Activated CD8-positive, alpha-beta memory T cell treated with anti-CD3 and anti-CD28 coated beads for 48 hours (primary cell): ENCODE results near the gene ABR.

Source experiments
- DNase-seq, 3 experiments: peaks; one replicate each; pipeline ENCODE4 v3.0.0-alpha.2; 2020; ENCODE audit warnings: low read depth in 2 of 3, low spot score in 2 of 3

ABR gene

GRCh38 chr17:1011138-1011537, 168.6 kb downstream of the ABR start:
- no peak for DNase-seq

GRCh38 chr17:1010586-1010985, 169.2 kb downstream of the ABR start:
- DNase-seq: no peak

- no peak for DNase-seq
Measured at GRCh38 chr17:1010086-1010450, 169.7 kb downstream of the ABR start.

- DNase-seq: no peak
Measured at GRCh38 chr17:1009229-1010085, 170.3 kb downstream of the ABR start.

GRCh38 chr17:1008008-1008761, 171.6 kb downstream of the ABR start:
- no peak for DNase-seq

GRCh38 chr17:1007310-1008007, 172.3 kb downstream of the ABR start:
- no peak for DNase-seq

- no peak for DNase-seq
Measured at GRCh38 chr17:1006054-1006453, 173.7 kb downstream of the ABR start.

- no peak for DNase-seq
Measured at GRCh38 chr17:1005361-1005946, 174.3 kb downstream of the ABR start.

GRCh38 chr17:1004769-1005295, 174.9 kb downstream of the ABR start:
- no peak for DNase-seq

GRCh38 chr17:1003972-1004768, 175.6 kb downstream of the ABR start:
- DNase-seq: no peak

- DNase-seq: no peak
Measured at GRCh38 chr17:1003633-1003971, 176.2 kb downstream of the ABR start.

GRCh38 chr17:1002771-1003555, 176.8 kb downstream of the ABR start:
- DNase-seq: no peak

GRCh38 chr17:1002412-1002753, 177.4 kb downstream of the ABR start:
- DNase-seq: no peak

- no peak for DNase-seq
Measured at GRCh38 chr17:1001640-1002411, 178.0 kb downstream of the ABR start.

- DNase-seq: no peak
Measured at GRCh38 chr17:1000597-1001461, 179.0 kb downstream of the ABR start.

- no peak for DNase-seq
Measured at GRCh38 chr17:998111-998510, 181.7 kb downstream of the ABR start.

- peak; percentile 80 to 85 (median 84) for DNase-seq
Measured at GRCh38 chr17:996554-997344, 183.0 kb downstream of the ABR start, which contains the start of gene TIMM22. Gene TIMM22 (plus strand): TSS chr17:997129. CDS start chr17:997143, 14 bp downstream.
